Measurements from ENCODE around the gene UNCX.

UNCX gene

GRCh38 chr7:1234881-1235500 is 2.3 kb downstream of the UNCX start:
- Histone ChIP-seq H3K79me2 (ENCODE audit: insufficient read depth, low read length) (no peaks in the 10 kb centered on the region), H3K27me3 (ENCODE audit: low read length) (no peaks in the 10 kb centered on the region; the same call in 1 of the 2 replicates), H3K36me3 (ENCODE audit: low read length) (no peaks in the 10 kb centered on the region), H3K9me3 (ENCODE audit: insufficient read depth, low read length) (no peaks in the 10 kb centered on the region), H2AFZ (ENCODE audit: low read depth, low read length, severe bottlenecking) (no peak overlapping the region), H3K9me2 (replicated peaks; ENCODE audit: insufficient read depth, low read length) (no peaks in the 10 kb centered on the region), H3K4me3 (ENCODE audit: insufficient read depth, low read length, poor library complexity, severe bottlenecking) (no peak overlapping the region), H3K27ac (ENCODE audit: low read depth, low read length) (no peak overlapping the region), H3K4me2 (ENCODE audit: low read depth, low read length, poor library complexity, severe bottlenecking) (no peak overlapping the region), H3F3A (ENCODE audit: insufficient read depth) (no peaks in the 10 kb centered on the region), H3K9ac (ENCODE audit: low read length) (no peak overlapping the region), H4K20me1 (ENCODE audit: low read depth, low read length) (no peaks in the 10 kb centered on the region)
- TF ChIP-seq CTCF (IDR thresholded peaks at IDR 0.05; ENCODE audit: insufficient read depth, low read length, poor library complexity, severe bottlenecking) (no peak), EZH2phosphoT487 (conservative IDR thresholded peaks at IDR 0.05; ENCODE audit: low read length) (no peak)

GRCh38 chr7:1235501-1236131 is 2.9 kb downstream of the UNCX start:
- Histone ChIP-seq H3K27ac (ENCODE audit: low read depth, low read length) (no peak overlapping the region), H3K9ac (ENCODE audit: low read length) (no peak overlapping the region), H3K9me2 (replicated peaks; ENCODE audit: insufficient read depth, low read length) (no peaks in the 10 kb centered on the region), H3F3A (ENCODE audit: insufficient read depth) (no peaks in the 10 kb centered on the region), H3K79me2 (ENCODE audit: insufficient read depth, low read length) (no peaks in the 10 kb centered on the region), H3K4me3 (ENCODE audit: insufficient read depth, low read length, poor library complexity, severe bottlenecking) (no peak overlapping the region), H3K9me3 (ENCODE audit: insufficient read depth, low read length) (no peaks in the 10 kb centered on the region), H4K20me1 (ENCODE audit: low read depth, low read length) (no peaks in the 10 kb centered on the region), H3K36me3 (ENCODE audit: low read length) (no peaks in the 10 kb centered on the region), H3K4me2 (ENCODE audit: low read depth, low read length, poor library complexity, severe bottlenecking) (no peak overlapping the region), H2AFZ (ENCODE audit: low read depth, low read length, severe bottlenecking) (no peak overlapping the region), H3K27me3 (ENCODE audit: low read length) (no peaks in the 10 kb centered on the region; the same call in 1 of the 2 replicates)
- TF ChIP-seq CTCF (IDR thresholded peaks at IDR 0.05; ENCODE audit: insufficient read depth, low read length, poor library complexity, severe bottlenecking) (no peak), EZH2phosphoT487 (conservative IDR thresholded peaks at IDR 0.05; ENCODE audit: low read length) (no peak)

GRCh38 chr7:1236132-1236661 is 3.5 kb downstream of the UNCX start:
- H3K9me3 ChIP-seq (ENCODE audit: insufficient read depth, low read length) = no peaks in the 10 kb centered on the region
- H3K27me3 ChIP-seq (ENCODE audit: low read length) = no peaks in the 10 kb centered on the region; the same call in 1 of the 2 replicates

More at GRCh38 chr7:1236132-1236661, 3.5 kb downstream of the UNCX start:
- no peak for TF ChIP-seq EZH2phosphoT487 (conservative IDR thresholded peaks at IDR 0.05; ENCODE audit: low read length)
- TF ChIP-seq CTCF (IDR thresholded peaks at IDR 0.05; ENCODE audit: insufficient read depth, low read length, poor library complexity, severe bottlenecking) = no peak
- H3K36me3 ChIP-seq (ENCODE audit: low read length) = no peaks in the 10 kb centered on the region
- H3K9me2 ChIP-seq (replicated peaks; ENCODE audit: insufficient read depth, low read length) = no peaks in the 10 kb centered on the region
- no peaks in the 10 kb centered on the region for H4K20me1 ChIP-seq (ENCODE audit: low read depth, low read length)
- H3K9ac ChIP-seq (ENCODE audit: low read length) = no peak overlapping the region
- no peaks in the 10 kb centered on the region for H3K79me2 ChIP-seq (ENCODE audit: insufficient read depth, low read length)
- no peak overlapping the region for H3K4me3 ChIP-seq (ENCODE audit: insufficient read depth, low read length, poor library complexity, severe bottlenecking)
- H2AFZ ChIP-seq (ENCODE audit: low read depth, low read length, severe bottlenecking) = no peak overlapping the region
- H3F3A ChIP-seq (ENCODE audit: insufficient read depth) = no peaks in the 10 kb centered on the region
- no peak overlapping the region for H3K4me2 ChIP-seq (ENCODE audit: low read depth, low read length, poor library complexity, severe bottlenecking)
- no peak overlapping the region for H3K27ac ChIP-seq (ENCODE audit: low read depth, low read length)
